Middle frontal gyrus (tissue), 1 donor: ENCODE measurements around the gene LNPK.
"Not testable (repeated sequence)": the region's sequence is repeated elsewhere in the genome, so short reads cannot be mapped to it uniquely, and the experiment has no call there.

Experiments used
- DNase-seq: peaks from one replicate; pipeline ENCODE4 v3.0.0-alpha.2; 2015; ENCODE audit warnings: low spot score; ENCODE audit errors: extremely low spot score

LNPK gene

GRCh38 chr2:175973373-175973772 is 28.7 kb downstream of the LNPK start:
- DNase-seq = no peak

- no peak for DNase-seq
Measured at GRCh38 chr2:175966839-175967238, 35.2 kb downstream of the LNPK start.

DNA sequence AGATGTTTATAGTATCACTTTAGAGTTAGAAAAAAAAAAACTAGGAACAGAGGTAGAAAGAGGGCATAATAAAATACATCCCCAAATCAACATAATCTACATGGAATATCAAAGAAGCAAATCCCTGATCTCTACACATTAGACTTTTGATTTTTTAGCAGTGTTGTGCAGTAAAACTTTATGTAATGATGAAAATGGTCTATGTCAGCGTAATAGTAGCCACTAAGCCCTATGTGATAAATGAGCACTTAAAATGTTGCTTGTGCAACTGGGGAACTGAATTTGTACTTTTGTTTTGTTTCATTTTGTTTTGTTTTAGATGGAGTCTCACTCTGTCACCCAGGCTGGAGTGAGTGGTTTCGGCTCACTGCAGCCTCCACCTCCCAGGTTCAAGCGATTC is 36.3 kb downstream of the LNPK start:
- DNase-seq = no peak

- no peak for DNase-seq
Measured at GRCh38 chr2:175964195-175964594, 37.9 kb downstream of the LNPK start.

- DNase-seq = not testable (repeated sequence)
Measured at GRCh38 chr2:175963171-175963570, 38.9 kb downstream of the LNPK start.

GRCh38 chr2:175957845-175958244 is 44.2 kb downstream of the LNPK start:
- no peak for DNase-seq

DNA sequence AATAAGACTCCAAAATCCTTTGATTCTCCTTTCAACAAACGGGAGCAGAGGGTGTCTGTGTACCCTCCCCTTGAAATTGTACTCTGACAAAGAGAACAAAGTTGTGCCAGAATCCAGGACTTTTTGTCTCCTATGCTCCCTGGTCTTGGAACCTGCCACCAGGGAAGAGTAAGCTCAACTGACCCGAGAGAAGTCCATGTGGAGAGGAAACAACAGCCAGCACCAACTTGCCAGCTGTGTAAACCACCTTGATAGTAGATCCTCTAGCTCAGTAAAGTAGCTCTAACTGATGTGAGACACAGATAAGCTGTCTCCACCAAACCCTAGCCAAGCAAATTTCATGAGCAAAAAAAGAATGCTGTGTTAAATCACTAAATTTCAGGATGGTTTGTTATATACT is 46.9 kb downstream of the LNPK start:
- DNase-seq = no peak

DNA sequence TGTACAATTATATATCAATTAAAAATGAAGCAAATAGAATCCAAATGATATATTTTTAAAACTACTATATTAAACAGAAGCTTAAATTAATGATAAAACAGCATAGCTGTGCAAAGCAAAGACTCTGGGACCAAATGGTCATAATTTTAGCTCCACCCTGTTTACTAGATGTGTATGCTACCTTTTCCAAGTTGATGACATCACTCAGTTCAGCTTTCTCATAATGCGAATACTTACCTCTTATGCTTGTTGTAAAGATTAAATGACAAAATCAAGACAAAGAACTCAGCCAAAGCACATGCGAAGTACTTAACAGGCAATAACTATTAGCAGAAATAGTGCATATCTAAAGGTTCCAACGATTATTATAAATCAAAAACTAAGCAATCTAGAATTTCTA is 51.6 kb downstream of the LNPK start:
- no peak for DNase-seq

- DNase-seq = no peak
Measured at GRCh38 chr2:175948191-175948590, 53.9 kb downstream of the LNPK start.

DNA sequence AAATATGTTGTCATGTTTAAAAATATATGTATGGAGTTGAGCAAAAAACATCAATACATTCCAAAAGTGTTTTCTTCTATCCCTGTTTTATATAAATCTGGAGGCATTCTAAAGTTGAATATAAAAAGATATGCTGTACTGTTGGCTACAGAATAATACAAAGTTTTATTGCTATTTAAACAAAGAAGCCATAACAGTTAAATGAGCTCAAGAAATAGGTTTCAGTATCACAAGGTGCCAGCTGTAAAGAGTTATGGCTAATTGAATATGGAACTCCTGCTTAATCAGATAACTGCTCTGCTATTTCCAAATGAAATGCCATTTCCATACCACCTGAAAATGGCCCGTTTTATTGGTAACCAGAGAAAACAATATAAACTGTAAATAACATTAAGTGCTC is 55.0 kb downstream of the LNPK start:
- DNase-seq = no peak

- DNase-seq = no peak
Measured at GRCh38 chr2:175941699-175942098, 60.4 kb downstream of the LNPK start.

GRCh38 chr2:175937216-175937615 is 64.9 kb downstream of the LNPK start:
- DNase-seq = no peak

DNA sequence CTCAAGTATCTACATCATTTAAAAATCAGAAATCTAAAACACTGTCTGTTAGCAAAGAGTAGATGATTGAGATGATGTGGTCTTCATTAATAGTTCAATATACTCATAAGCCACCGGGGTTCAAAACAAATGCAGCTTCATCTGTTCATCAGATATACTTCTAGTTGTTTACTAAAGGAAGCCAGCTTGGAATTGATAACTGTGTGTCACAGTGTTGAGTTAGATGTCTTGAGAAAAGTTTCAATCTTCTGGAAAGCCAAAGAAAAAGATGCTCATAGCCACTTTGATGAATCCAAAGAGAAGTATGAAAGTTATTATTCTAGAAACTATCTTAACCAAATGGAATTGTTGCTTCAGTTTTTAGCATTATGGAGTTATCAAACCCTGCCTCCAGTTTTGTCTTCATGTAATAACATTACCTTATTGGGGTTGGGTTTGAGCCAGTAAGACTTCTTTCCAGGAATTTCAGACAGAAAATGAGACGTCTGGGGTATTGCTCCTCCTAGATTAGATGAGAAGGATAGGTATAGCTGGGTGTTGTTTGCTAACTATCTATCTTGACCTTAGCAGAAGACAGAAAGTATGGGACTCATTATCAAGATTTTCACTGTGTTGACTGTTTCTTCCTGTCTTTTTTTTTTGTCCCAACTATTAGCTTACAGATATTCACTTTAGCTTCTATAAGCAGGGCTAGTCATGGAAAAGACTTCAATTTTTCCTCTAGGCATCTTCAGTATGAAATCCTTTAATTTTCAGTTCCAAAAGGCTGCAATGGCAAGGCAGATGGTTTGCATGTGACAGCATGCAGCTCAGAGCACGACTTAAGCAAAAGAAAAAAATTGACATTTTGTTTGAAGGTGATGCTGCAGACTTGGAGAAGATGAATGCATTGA is 66.5 kb downstream of the LNPK start:
- no peak for DNase-seq

- no peak for DNase-seq
Measured at GRCh38 chr2:175932675-175933074, 69.4 kb downstream of the LNPK start.

- DNase-seq = no peak
Measured at GRCh38 chr2:175931805-175932204, 70.3 kb downstream of the LNPK start.

DNA sequence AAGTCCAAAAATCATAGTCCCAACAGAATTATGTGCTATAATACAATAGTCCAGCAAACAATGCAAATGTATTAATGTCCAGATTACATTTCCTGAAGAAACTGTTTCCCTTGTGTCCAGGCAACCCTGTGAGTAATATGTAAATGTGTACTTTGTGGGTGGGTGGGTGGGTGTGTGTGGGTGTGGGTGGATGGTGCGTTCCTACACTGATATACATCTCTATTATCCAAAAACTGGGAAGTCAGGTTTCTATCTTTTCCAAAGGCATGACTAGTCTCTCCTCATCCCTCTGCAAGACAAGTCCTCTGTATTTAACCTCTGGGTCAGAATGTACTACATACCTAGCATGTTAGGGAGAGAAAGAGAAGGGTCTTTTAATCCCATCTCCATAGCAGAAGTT is 71.6 kb downstream of the LNPK start:
- DNase-seq = no peak

DNA sequence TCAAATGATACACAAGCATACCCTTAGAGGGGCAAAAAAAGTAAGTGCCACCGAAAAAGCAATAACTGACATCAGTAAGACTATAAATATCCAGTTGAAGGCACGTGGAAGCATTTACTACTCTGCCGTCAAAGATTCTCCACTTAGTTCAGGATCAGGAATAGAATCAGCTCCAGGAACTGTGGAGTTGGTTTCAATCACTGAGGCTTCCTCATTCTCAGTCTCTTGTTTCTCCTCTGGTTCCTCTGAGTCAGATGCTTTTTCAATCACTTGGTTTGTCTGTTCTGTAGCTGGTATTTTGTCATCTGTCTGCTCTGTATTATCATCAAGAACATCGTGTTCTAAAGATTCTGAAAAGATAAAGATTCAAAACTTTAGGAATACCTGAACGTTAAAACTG is 72.2 kb downstream of the LNPK start:
- DNase-seq = no peak

DNA sequence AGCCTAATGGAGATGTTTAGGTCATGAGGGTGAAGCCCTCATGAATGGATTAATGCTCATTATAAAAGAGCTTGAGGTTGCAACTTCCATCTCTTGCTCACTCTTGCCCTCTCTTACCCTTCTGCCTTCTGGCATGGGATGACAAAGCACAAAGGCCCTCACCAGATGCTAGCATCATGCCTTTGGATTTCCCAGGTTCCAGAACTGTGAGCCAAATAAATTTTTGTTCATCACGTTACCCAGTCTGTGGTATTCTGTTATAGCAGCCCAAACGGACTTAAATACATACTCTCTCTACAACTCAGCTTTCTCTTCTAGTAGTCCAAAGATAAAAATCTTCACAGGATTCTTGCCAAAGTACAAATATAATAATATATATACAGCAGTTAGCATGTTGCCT is 75.8 kb downstream of the LNPK start:
- no peak for DNase-seq

GRCh38 chr2:175922160-175922559 is 79.9 kb downstream of the LNPK start:
- no peak for DNase-seq

DNA sequence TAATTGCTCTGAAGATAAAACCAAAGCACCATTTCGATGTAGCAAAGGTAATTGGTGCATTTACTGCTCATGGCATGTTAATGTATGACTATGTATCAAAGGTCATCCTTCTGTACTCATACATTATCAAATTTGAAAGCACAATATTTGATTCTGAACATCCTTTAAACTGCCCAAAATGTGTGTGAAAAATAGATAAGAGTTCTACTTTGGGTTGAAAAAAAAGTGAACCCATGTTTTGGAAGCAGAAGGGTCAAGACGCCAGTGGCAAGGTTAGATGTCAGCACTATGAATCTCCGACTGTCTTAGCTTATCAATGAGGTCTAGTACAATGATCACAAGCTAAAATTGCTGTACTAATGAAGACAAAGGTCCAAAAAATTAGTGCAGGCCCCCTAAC is 83.1 kb downstream of the LNPK start:
- no peak for DNase-seq

DNA sequence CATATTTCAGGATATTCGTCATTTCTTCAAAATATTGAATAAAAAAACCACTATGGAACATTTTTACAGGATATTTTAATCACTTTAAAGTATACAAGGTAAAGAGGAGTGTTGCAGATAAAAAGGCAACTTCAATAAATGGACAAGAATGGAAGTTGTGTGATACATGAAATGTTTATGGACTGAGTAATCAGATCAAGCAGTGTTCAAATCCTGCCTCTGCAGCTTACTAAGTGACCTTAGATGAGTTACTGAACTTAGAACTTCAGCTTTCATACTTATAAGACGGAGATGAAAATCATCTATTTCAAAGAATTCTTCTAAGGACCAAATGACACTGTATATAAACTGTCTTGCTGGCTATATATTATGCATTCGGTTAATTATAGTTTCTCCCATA is 87.2 kb downstream of the LNPK start:
- DNase-seq = no peak

- not testable (repeated sequence) for DNase-seq
Measured at GRCh38 chr2:175913849-175914743, 88.0 kb downstream of the LNPK start.
